GM18867 (cell line): ENCODE measurements around the gene UNG.
"Not testable (repeated sequence)": the region's sequence is repeated elsewhere in the genome, so short reads cannot be mapped to it uniquely, and the experiment has no call there.

Source experiments
- ATAC-seq: cut with Tn5 transposase; IDR thresholded peaks from one replicate; pipeline ENCODE4 v1.9.1; 2021; ENCODE audit warnings: mild to moderate bottlenecking, moderate library complexity; ENCODE audit not compliant: unreplicated experiment

Gene UNG

DNA sequence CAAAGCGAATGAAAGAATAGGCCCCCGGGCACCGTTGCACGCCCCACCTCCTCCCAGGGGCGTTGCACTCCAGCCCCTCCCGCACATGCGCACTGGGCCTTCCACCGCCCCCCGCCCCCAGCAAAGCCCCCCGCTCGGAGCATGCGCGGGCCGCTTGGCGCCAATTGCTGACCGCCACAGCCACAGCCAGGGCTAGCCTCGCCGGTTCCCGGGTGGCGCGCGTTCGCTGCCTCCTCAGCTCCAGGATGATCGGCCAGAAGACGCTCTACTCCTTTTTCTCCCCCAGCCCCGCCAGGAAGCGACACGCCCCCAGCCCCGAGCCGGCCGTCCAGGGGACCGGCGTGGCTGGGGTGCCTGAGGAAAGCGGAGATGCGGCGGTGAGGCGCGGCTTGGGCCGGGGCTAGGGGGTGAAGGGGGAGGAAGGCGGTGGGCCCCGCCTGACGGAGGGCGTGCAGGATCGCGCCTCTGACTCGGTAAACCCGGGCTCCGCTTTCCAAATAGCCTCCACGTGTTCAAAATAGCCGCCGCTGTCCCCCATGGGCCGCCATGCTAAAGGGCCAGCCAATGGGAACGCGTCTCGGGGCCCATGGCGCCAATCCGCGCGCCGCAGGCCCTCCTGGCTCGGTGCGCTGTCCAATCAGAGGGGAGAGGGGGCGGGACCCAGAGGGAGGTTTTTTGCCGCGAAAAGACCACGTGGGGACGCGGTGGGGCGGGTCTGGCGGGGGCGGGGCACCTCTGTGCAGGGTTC lies at the start of gene UNG:
TSS of gene UNG (plus strand) at position 163 of the 748 bp plus-strand sequence. CDS start at position 246, 83 bp downstream.
- peak; percentile 89 for ATAC-seq

DNA sequence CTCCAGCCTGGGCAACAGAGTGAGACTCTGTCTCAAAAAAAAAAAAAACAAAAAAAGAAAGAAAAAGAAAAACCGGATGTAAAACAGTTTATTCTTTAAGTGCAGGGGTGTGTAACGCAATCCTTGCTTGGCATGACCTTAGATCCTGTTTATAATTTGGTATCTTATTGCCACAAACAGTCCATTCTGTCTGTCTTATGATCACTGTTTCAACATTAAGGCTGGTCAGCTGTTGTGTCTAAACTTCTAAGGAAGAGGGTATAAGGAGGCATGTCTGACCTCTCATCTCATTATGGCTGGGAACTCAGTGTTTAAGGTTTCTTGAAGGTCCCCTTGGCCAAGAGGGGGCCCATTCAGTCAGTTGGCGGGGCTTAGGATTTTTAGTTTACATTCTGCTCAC lies 48.7 kb upstream of the UNG start:
- ATAC-seq, result not testable (repeated sequence)

DNA sequence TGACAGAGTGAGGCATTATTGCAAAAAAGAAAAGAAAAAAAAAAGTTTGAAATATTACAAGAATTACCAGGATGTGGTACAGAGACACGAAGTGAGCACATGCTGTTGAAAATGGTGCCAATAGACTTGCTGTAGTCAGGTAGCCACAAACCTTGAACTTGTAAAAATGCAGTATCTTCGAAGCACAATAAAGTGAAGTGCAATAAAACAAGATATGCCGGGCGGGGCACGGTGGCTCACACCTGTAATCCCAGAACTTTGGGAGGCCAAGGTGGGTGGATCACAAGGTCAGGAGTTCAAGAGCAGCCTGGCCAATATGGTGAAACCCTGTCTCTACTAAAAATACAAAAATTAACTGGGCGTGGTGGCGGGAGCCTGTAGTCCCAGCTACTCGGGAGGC lies 47.6 kb upstream of the UNG start:
- not testable (repeated sequence) for ATAC-seq

DNA sequence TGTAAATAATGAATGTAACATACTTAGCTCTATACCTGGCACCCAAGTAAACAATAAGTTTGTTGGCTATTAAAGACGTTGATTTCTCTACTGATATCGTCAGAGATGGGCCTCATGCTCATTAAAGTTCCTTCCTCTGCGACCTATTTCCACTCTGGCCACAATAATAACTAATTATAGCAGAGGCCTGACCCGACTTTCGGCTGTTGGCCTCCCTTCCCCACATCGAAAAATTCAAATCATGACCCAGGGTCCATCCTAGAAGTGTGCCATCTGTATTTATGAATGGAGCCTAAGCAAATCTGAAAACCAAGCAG lies 45.3 kb upstream of the UNG start:
- ATAC-seq, result no peak

DNA sequence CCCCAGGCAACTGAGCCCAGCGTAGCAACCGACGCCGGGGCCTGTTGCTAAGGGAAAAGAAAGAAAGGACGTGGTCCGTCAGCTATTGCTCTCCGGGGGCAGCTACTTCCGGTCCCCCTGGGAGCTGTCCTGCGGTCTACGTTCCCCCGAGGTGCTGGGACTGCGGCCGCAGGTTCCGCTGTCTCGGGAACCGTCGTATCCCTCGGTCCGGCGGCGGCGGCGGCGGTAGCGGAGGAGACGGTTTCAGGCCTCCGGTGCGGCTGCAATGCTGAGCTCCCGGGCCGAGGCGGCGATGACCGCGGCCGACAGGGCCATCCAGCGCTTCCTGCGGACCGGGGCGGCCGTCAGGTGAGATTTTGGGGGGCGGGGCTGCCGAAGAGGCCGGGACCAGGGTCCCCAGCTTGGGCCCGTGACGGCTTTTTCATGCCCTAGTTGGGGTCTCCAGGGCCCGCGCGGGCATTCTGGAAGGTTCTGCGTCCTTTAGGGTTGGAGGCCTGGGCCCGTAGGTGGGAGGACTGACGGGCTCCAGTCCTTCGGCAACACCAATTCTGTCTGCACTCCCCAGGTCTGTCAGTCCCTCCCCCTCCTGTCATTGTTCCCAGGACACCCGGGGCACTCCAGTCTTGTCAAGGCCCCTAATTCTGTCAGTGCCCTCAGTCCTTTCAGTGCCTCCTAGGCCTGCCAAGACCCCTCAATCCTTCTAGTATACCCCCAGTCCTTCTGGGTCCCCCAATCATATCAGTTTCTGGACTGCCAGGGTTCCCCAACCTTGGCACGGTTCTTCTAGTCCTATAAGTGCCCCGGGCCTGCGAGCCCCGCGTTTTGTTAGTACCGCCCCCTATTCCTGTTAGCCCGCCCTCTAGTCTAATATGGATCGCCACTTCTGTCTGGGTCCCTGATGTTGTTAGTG lies 44.7 kb upstream of the UNG start, which contains the start of gene USP30:
TSS of gene USP30 (plus strand) at position 163 of the 910 bp plus-strand sequence. CDS start at position 266, 103 bp downstream.
- peak; percentile 80 for ATAC-seq

DNA sequence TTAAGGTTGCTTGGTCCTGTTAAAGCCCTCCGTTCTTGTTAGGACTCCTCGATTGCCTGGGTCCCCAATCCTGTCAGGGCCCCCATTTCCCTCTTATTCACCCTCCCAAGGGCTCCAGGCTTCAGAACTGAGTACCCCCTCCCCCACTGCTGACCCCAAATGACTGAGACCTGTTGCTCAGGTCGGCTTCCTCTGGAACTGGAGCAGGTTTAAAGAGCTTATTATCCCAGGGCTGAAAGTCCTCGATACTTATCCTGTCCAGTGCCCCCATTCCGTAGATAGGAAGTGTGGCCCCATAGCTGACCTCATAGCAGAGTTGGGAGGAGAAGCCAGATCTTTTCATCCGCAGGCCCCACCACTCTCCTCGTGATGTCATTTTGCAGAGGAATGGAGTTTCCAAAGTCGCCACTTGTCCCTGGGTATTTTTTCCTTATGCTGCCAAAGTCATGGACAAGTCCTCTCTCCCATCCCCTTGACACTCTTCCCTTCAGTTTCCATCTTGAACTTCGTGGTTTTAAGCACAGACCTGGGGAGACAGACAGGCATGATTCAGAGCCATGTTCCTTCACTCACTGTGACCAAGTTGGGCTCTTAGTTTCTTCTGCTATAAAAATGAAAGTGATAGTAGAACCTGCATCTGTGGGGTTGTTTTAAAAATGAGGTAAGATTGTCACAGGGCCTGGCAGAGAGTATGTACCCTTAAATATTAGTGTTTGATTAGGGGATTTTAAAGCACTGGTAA lies 43.8 kb upstream of the UNG start:
- ATAC-seq, result peak; percentile 52

DNA sequence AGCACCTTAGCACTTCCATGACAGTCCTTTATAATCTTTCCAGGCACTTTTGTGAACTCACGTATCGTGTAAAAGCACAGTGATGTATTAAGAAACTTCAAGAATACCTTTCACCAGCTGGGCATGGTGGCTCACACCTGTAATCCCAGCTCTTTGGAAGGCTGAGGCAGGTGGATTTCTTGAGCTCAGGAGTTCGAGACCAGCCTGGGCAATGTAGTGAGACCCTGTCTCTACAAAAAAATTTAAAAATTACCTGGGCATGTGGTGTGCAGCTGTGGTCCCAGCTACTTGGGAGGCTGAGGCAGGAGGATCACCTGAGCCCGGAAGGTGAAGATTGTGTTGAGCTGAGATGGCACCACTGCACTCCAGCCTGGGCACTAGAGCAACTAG lies 43.3 kb upstream of the UNG start:
- ATAC-seq, result not testable (repeated sequence)

DNA sequence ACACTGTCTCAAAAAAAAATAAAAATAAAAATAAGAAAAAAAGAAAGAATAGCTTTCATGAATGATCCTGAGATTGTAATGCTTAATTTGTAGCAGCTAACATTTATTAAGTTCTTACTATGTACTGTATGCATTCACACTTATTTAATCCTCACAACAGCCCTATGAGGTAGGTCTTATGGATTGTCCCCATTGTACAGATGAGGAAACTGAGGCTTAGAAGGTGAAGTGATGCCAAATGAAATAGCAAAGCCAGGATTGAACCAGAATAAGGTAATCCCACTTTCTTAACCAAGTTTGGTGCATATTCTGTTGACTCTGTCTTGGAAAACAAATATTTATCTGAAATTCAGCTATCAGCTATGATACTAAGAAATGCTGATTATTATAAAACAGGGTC lies 42.9 kb upstream of the UNG start:
- ATAC-seq, result no peak

DNA sequence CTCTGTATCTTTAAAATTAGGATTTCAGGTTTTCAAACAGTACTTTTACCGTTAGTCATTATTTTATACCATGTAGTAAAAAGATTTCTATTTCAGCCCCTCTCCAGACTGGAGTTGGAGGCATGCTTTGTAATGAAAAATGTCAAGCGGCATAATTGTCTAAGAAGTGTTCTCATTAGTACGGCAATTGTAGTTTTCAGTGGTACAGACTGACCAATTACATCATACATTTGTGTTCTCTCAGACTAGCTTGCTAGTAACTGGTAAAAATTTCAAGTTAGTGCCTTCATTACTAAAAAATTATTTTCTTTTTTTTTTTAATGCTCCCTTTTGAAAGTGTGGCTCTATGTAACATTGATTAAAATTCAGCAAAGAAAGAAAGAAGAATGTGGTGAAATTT lies 40.5 kb upstream of the UNG start:
- no peak for ATAC-seq

DNA sequence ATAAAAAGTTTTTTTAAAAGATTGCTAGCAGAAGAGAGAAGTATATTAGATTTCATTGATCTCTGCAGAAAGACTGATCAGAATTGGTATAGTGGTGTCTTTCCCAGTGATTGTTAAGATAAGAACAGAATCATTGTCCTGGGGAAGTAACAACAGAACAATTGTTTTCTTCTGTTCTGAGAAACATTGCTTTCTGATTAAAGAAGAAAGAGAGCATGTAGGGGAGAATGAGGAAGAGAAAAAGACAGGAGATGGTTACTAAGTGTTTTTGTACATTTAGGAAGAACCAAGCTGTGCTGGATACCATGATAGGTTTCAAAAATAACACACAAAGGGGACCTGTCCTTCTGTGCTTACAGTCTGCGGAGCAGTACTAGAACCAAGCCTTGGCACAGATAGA lies 40.0 kb upstream of the UNG start:
- ATAC-seq, result no peak

DNA sequence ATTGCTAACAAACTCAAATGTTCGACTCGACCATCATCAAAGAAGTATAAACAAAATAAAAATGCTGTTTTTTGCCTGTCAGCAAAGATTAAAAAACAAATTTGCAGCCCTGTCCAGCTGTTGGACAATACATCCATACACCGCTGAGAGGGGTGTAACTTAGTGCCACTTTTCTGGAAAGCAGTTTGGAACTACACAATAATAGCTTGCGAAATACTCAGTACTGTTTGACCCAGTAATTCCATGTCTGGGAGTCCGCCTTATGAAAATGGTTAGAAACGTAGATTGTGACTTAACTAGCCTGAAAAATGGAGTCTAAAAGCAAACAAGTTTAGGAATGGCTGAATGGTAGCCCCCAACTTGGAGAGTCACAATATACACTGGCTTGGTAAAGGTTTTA lies 38.6 kb upstream of the UNG start:
- ATAC-seq, result no peak

DNA sequence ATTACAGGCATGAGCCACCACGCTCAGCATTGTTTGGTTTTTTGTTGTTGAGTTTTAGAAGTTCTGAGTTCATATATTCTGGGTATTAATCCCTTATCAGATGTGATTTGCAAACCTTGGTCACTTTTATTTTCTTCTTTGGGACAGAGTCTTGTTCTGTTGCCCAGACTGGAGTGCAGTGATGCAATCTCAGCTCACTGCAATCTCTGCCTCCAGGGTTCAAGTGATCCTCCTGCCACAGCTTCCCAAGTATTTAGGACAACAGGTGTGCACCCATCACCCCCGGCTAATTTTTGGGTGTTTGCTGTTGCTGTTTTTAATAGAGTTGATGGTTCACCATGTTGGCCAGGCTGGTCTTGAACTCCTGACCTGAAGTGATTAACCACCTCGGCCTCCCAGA lies 33.3 kb upstream of the UNG start:
- ATAC-seq, result no peak

DNA sequence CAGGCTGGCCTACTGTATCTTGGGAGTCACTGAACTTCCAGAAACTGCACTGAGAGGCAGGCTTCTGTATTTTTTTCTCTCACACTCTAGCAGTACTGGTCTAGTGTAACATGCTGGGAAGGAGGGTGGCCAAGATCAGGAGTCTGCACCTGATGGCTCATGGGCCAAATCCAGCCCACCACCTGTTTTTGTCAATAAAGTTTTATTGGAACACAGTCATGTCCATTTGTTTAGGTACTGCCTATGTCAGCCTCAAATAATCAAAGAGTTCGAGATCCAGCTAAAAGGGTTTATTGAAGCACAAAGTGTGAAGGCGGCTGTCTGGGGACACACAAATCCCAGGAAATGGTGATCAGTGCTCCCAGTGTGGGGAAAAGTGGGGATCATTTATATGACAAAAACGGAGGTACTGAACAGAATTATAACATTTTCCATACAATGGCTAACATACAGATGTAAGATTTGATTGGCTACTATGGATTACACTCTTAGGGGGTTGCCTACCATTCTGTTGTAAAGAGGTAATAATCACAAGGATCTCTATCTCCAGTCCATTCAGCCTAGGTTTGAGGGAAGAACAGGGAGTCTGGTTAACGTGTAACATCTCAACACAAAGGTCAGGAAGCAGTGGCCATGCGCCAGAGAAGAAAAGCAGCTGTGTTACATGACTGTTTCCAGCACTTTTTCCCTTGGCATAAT lies 32.1 kb upstream of the UNG start:
- no peak for ATAC-seq

DNA sequence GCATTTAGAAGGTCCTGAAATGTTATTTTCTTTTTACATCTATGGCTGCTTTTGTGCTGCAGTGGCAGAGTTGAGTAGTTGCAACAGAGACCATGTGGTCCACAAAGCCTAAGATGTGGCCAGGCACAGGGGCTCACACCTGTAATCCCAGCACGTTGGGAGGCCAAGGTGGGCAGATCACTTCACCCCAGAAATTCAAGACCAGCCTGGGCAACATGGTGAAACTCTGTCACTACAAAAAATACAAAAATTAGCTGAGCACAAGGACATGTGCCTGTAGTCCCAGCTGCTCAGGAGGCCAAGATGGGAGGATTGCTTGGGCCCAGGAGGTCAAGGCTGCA lies 31.6 kb upstream of the UNG start:
- ATAC-seq, result no peak

DNA sequence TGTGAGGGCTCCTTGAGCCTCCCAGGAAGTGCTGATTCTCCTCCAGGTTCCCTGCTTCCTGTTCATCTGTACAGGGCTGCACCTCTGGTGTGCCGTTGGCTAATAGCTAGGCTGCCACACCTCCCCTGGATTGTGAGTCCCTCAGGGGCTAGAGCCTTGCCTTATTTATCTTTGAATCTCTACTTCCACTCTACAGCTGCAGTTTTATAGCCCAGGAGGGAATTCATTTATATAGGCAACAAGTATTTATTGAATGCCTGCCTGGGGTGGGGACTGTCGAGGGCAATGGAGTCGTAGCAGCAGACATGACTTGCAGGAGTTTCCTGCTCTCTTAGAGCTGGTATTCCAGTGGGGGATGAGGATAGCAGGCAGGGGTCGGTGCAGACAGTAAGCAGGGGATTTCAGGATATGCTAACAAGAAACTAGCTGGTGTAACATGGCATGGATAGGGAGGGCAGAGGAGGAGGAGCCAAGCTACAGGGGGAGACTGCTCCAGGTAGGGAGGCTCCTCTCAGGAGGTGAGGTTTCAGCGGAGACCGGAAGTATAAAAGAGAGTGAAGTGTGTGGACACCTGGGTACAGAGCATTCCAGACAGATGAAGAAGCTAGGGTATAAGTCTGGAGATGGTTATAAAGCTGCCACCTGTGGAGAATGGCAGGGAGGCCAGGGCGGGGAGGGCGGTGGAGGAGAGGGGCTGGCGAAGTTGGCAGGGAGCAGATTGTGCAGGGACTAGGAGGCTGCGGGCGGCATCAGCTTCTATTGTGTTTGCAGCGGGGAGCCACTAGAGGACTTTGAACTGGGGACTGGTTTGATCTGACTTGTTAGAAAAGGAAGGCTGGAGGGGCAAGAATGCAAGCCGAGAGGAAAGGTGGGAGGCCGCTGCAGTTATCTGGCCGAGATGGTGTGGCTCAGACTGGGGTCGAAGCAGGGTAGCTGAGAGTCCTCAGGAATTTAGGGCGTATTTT lies 27.8 kb upstream of the UNG start:
- no peak for ATAC-seq

DNA sequence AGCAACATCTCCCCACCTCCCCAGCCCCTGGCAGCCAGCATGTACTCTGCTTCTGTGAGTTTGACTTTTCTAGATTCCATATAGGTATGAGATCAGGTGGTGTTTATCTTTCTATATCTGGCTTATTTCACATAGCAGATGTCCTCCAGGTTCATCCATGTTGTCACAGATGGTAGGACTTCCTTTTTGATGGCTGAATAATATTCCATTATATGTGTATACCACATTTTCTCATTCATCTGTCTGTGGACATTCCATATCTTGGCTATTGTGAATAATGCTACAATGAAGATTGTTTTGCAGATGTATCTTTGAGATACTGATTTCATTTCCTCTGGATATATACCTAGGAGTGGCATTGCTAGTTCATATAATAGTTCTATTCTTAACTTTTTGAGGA lies 22.5 kb upstream of the UNG start:
- no peak for ATAC-seq

DNA sequence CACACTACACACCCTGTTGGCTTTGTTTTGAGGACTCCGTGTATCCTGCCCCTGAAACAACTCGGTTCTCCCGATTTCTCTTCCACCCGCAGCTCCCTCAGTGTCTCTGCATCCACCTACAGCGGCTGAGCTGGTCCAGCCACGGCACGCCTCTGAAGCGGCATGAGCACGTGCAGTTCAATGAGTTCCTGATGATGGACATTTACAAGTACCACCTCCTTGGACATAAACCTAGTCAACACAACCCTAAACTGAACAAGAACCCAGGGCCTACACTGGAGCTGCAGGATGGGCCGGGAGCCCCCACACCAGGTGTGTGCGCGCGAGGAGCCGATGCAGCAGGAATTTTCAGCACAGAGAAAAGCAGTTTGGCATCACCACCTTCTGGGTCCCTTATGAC lies 14.6 kb upstream of the UNG start:
- no peak for ATAC-seq

DNA sequence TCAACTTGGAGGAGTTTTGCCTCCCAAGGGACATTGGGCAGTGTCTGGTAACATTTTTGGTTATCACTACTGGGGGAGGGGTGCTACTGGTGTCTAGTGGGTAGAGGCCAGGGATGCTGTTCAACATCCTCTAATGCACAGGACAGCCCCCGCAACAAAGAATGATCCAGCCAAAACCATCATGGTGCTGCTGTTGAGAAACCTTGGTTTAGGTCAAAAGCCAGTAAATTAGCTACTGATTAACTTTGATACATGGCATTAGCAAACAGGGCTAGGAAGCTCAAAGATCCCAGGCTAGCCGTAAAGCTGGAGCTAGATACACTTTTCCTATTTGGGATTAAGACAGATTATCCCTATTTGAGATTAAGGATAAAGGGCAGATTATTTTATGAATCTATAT lies 13.0 kb upstream of the UNG start:
- no peak for ATAC-seq

DNA sequence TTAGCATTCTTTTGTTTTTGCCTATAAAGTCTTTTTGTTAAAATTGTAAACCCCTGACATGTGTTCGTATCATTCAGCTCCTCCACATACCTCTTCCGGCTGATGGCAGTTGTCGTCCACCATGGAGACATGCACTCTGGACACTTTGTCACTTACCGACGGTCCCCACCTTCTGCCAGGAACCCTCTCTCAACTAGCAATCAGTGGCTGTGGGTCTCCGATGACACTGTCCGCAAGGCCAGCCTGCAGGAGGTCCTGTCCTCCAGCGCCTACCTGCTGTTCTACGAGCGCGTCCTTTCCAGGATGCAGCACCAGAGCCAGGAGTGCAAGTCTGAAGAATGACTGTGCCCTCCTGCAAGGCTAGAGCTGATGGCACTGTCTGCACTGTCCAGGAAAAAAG lies 11.8 kb upstream of the UNG start:
- ATAC-seq, result no peak

DNA sequence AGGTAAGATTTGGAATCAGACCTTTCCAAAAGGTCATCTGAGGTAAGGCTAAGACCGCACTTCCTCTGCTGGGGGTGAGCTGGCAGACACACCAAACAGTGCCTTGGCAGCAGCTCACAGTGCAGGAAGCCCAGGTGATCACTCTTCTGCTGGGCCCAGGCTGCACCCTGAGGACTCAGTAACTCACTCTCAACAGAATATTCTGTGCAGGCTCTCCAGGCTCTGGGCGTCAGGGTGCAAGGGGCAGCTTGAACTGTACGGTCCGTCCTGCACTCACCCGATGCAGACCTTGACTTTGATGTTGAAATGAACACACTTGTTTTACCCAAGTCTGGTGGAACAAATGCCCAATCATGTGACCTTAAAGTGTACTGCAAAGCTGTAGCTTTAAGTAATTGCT lies 10.1 kb upstream of the UNG start:
- no peak for ATAC-seq
